IMR-90 (cell line): ENCODE results near the gene NUDCD2. TPM values are rescaled to one million over a fixed set of nuclear protein-coding genes. Genes with fewer than 3 reads are reported as not detected.

Experiments used
- ATAC-seq: fragments of 200-7000 bp; cut with Tn5 transposase; 2 replicates; pipeline ENCODE4 v1.9.1; 2020; ENCODE audit warnings: low read depth, mild to moderate bottlenecking, moderate library complexity
- BruUV-seq: library from RNA; stranded (reverse); fragments of 400-500 nt; replicated peaks from 2 replicates; lab custom pipeline; 2021; lab: Mats Ljungman, UMichigan
- CTCF ChIA-PET: fragments of 300-600 bp; formaldehyde crosslinking; extraction: SDS; loops from one replicate; lab custom pipeline; 2021; ENCODE audit warnings: antibody characterized with exemption; lab: Yijun Ruan, JAX
- POLR2A ChIA-PET: fragments of 300-600 bp; sonication (Branson Sonifier 250); formaldehyde crosslinking; loops from one replicate; lab custom pipeline; 2022; ENCODE audit warnings: antibody characterized with exemption; ENCODE audit not compliant: unreplicated experiment; lab: Charles Lee
- DNase-seq: peaks from one replicate; pipeline ENCODE4 v3.0.0; 2013
- H2AFZ ChIP-seq: replicated peaks from 2 replicates; pipeline ENCODE3; 2013; ENCODE audit warnings: low read length, mild to moderate bottlenecking; ENCODE audit not compliant: poor library complexity
- H2AK5ac ChIP-seq: 2 replicates; pipeline ENCODE4 v1.6.1; 2013; ENCODE audit warnings: low read depth, low read length, inconsistent platforms
- H2AK9ac ChIP-seq: replicated peaks from 2 replicates; pipeline ENCODE3; 2013; ENCODE audit warnings: mild to moderate bottlenecking, low read depth, low read length, moderate library complexity; ENCODE audit not compliant: poor library complexity
- H2BK120ac ChIP-seq: 2 replicates; pipeline ENCODE4 v1.6.1; 2013; ENCODE audit warnings: low read depth, low read length, inconsistent platforms
- H2BK15ac ChIP-seq: 3 replicates; pipeline ENCODE4 v1.6.1; 2013; ENCODE audit warnings: low read depth, low read length, inconsistent platforms
- H2BK20ac ChIP-seq: 2 replicates; pipeline ENCODE4 v1.6.1; 2013; ENCODE audit warnings: low read depth, mild to moderate bottlenecking, inconsistent platforms, low read length, moderate library complexity
- H2BK5ac ChIP-seq: 2 replicates; pipeline ENCODE4 v1.6.1; 2013; ENCODE audit warnings: mild to moderate bottlenecking, low read depth, low read length, inconsistent platforms; ENCODE audit not compliant: poor library complexity, severe bottlenecking
- H3K14ac ChIP-seq: replicated peaks from 2 replicates; pipeline ENCODE4 v1.6.1; 2013; ENCODE audit warnings: low read depth, low read length, inconsistent platforms
- H3K18ac ChIP-seq: 2 replicates; pipeline ENCODE4 v1.6.1; 2013; ENCODE audit warnings: low read depth, low read length, control low read depth
- H3K23ac ChIP-seq: 2 replicates; pipeline ENCODE4 v1.6.1; 2013; ENCODE audit warnings: low read depth, low read length, inconsistent platforms
- H3K27ac ChIP-seq: 2 replicates; pipeline ENCODE4 v1.5.1; 2013; ENCODE audit warnings: mild to moderate bottlenecking, control low read depth, low read length; ENCODE audit not compliant: insufficient read depth
- H3K27me3 ChIP-seq: 2 replicates; pipeline ENCODE4 v1.6.1; 2013; ENCODE audit warnings: low read length; ENCODE audit not compliant: control insufficient read depth, insufficient read depth
- H3K36me3 ChIP-seq: 2 replicates; pipeline ENCODE4 v1.6.1; 2013; ENCODE audit warnings: low read length, mixed read lengths; ENCODE audit not compliant: control insufficient read depth, insufficient read depth
- H3K4ac ChIP-seq: 2 replicates; pipeline ENCODE4 v1.6.1; 2013; ENCODE audit warnings: low read depth, low read length, inconsistent platforms
- H3K4me1 ChIP-seq: 2 replicates; pipeline ENCODE4 v1.6.1; 2013; ENCODE audit warnings: low read length, mixed read lengths; ENCODE audit not compliant: control insufficient read depth, insufficient read depth
- H3K4me2 ChIP-seq: 2 replicates; pipeline ENCODE4 v1.6.1; 2013; ENCODE audit warnings: low read depth, mild to moderate bottlenecking, control low read depth, low read length, moderate library complexity
- H3K4me3 ChIP-seq: 2 replicates; pipeline ENCODE4 v1.5.1; 2013; ENCODE audit warnings: low read depth, mild to moderate bottlenecking, control low read depth, low read length, moderate library complexity; ENCODE audit not compliant: insufficient read depth
- H3K56ac ChIP-seq: 2 replicates; pipeline ENCODE4 v1.6.1; 2013; ENCODE audit warnings: low read length, inconsistent platforms; ENCODE audit not compliant: insufficient read depth; ENCODE audit errors: extremely low read depth
- H3K79me1 ChIP-seq, 2 experiments: 2 replicates each; pipeline ENCODE4 v1.6.1; 2013; ENCODE audit warnings: low read length in 2 of 2, inconsistent platforms in 1 of 2, low read depth in 1 of 2
- H3K9ac ChIP-seq: 2 replicates; pipeline ENCODE4 v1.6.1; 2013; ENCODE audit warnings: low read depth, low read length, control low read depth
- H3K9me1 ChIP-seq: 2 replicates; pipeline ENCODE4 v1.6.1; 2013; ENCODE audit warnings: low read length, inconsistent platforms; ENCODE audit not compliant: insufficient read depth
- H3K9me3 ChIP-seq: 2 replicates; pipeline ENCODE4 v1.6.1; 2013; ENCODE audit warnings: low read length; ENCODE audit not compliant: control insufficient read depth, insufficient read depth
- H4K20me1 ChIP-seq: 2 replicates; pipeline ENCODE4 v1.6.1; 2013; ENCODE audit warnings: low read length, inconsistent platforms; ENCODE audit not compliant: insufficient read depth
- H4K5ac ChIP-seq: 2 replicates; pipeline ENCODE4 v1.6.1; 2013; ENCODE audit warnings: mild to moderate bottlenecking, low read depth, low read length, control low read depth
- H4K8ac ChIP-seq, 2 experiments: 2 replicates each; pipeline ENCODE4 v1.6.1; 2013; ENCODE audit warnings: low read depth in 2 of 2, low read length in 2 of 2, control low read depth in 1 of 2, inconsistent platforms in 1 of 2
- H4K91ac ChIP-seq: 2 replicates; pipeline ENCODE4 v1.6.1; 2013; ENCODE audit warnings: low read depth, low read length, inconsistent platforms; ENCODE audit not compliant: insufficient read depth
- BHLHE40 ChIP-seq: fragments of 150-350 bp; IDR thresholded peaks from 2 replicates; pipeline ENCODE4 v1.6.1; 2016; ENCODE audit warnings: mild to moderate bottlenecking, low read depth, low read length
- CHD1 ChIP-seq: IDR thresholded peaks from 2 replicates; pipeline ENCODE4 v1.6.1; 2012; ENCODE audit warnings: low read depth, low read length, improper control_type of control experiment
- MAFK ChIP-seq: IDR thresholded peaks from 2 replicates; pipeline ENCODE4 v1.6.1; 2012; ENCODE audit warnings: low read depth, low read length, improper control_type of control experiment
- RCOR1 ChIP-seq: IDR thresholded peaks from 2 replicates; pipeline ENCODE4 v1.6.1; 2012; ENCODE audit warnings: mild to moderate bottlenecking, low read length, improper control_type of control experiment; ENCODE audit not compliant: insufficient replicate concordance
- RFX5 ChIP-seq: IDR thresholded peaks from 2 replicates; pipeline ENCODE4 v1.8.0; 2012; ENCODE audit warnings: low read depth, mild to moderate bottlenecking, low read length, moderate library complexity
- WGBS, 2 experiments: methylation state at CpG; one replicate each; pipeline versions ENCODE4 v1.1.5 to v1.1.7; 2013; ENCODE audit warnings: missing lambda C conversion rate in 2 of 2; ENCODE audit not compliant: insufficient read length in 1 of 2; ENCODE audit errors: extremely low coverage in 2 of 2; 5-methylcytosine and 5-hydroxymethylcytosine counted together
- dilution Hi-C: fragments of 300-500 bp; cut with HindIII; formaldehyde crosslinking; loops from one replicate; pipeline ENCODE4 v1.14.3; 2018; ENCODE audit warnings: low sequenced_read_pairs; ENCODE audit not compliant: unreplicated experiment
- in situ Hi-C: fragments of 300-500 bp; cut with MboI; formaldehyde crosslinking; loops from 3 replicates; pipeline ENCODE4 v1.14.3; 2019; ENCODE audit warnings: low sequenced_read_pairs, inconsistent platforms, mixed read lengths
- intact Hi-C: fragments of 100-400 bp; cut with micrococcal nuclease; formaldehyde crosslinking; loops from 2 replicates; pipeline ENCODE4 v1.10.0; 2022
- polyA plus RNA-seq, 3 experiments: library from polyadenylated mRNA; depleted of rRNA; stranded (reverse); fragments of >200 nt; gene quantifications; 2 replicates each; pipeline ENCODE4 v1.2.3, GENCODE V29; 2012; ENCODE audit warnings: low replicate concordance in 1 of 3
- total RNA-seq: library from RNA; depleted of rRNA; stranded (reverse); fragments of >200 nt; gene quantifications from 2 replicates; pipeline ENCODE4 v1.2.3, GENCODE V29; 2012
- TF ChIP-seq, protein P1 (sequence below): conservative IDR thresholded peaks from 2 replicates; pipeline ENCODE4 v1.5.1; 2012; ENCODE audit warnings: mild to moderate bottlenecking, low read depth, low read length, improper control_type of control experiment

The NUDCD2 gene
- total and polyA plus RNA-seq, 2 of the 4 experiments (the other 2 are of a cell fraction) = 3.0 to 3.5 TPM

DNA sequence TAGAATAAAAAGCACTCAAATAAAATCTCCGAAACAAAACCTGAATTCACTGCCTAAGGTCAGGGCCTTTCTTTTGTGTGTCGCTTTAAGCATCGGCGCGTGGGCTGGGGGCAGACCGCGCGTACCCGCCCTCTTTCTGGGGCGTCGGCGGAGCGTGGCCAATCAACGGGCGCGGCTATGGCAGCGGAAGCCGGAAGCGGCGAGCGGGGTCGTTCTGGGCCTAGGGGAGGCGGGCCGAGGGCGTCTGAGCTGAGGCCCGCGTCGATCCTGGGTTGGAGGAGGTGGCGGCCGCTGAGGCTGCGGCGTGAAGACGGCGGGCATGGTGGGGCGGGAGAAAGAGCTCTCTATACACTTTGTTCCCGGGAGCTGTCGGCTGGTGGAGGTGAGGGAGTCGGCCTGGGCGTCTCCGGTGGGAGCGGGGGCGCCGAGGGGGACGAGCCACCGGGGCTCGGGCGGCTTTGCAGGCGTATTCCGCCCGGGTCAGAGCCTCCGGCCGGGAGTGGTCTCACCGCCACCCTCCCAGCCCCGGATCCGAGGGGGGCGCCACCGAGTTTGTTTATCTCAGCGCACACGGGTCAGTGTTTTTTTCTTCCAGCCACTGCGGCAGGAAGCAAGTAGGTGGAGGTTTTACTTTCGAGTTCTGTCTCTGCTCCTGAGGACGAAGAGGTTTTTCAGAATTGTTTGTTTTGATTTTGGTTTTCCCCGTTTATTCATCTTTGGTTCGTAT is 45.6 kb upstream of the NUDCD2 start, which contains the start of gene MAT2B (continued):
- TF ChIP-seq RFX5 = no peak

DNA sequence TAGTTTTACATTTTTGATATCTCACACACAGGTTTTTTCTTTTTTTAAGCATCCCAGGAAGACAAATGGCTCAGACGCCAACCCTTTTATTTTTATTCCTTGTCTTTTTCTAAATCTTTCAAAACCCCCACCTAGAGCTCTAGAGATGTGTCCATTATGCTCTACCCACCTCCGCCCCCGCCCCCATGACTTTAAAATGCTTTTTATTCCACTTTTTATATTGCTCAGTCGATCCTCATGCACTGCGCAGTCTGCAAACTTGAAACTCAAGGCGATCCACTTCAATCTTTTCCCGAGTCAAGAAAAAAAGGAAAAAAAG is 45.1 kb upstream of the NUDCD2 start:
- no peak for DNase-seq
- peak overlapping the region; percentile 88 for H2BK5ac ChIP-seq
- peak overlapping the region; percentile 1 for H2AK9ac ChIP-seq
- in situ Hi-C loops (no loop called here), dilution Hi-C loops (no loop called here), intact Hi-C loops (no loop called here)
- H3K9ac ChIP-seq = peak overlapping the region; percentile 75
- H4K91ac ChIP-seq = peak overlapping the region; percentile 67
- no peak overlapping the region for H2AK5ac ChIP-seq
- H3K79me1 ChIP-seq = peaks cover 0 to 16% of the 10 kb centered on the region in 2 experiments; a peak in 2 of 4 replicates
- peak overlapping the region; percentile 90; the same call in 1 of the 2 replicates for H3K14ac ChIP-seq
- H2AFZ ChIP-seq = peak overlapping the region; percentile 94
- H3K4me1 ChIP-seq = peaks cover 2% of the 10 kb centered on the region
- H3K9me3 ChIP-seq = no peaks in the 10 kb centered on the region
- peak overlapping the region; percentile 81 for H3K4me2 ChIP-seq
- WGBS, 2 experiments = no CpG with 5 or more reads among the region's 7 CpGs
- no peak overlapping the region for H2BK20ac ChIP-seq
- H3K23ac ChIP-seq = peak overlapping the region; percentile 80; the same call in 1 of the 2 replicates
- H3K36me3 ChIP-seq = no peaks in the 10 kb centered on the region
- peak overlapping the region; percentile 89; the same call in 1 of the 2 replicates for H3K56ac ChIP-seq
- H3K18ac ChIP-seq = peak overlapping the region; percentile 63; the same call in 1 of the 2 replicates
- ATAC-seq = peak; percentile 10
- peak overlapping the region; percentile 89 for H3K4ac ChIP-seq
- ChIA-PET POLR2A (no interaction called here), CTCF (interaction anchor here (0.6 to 0.7 kb wide), 2 partner anchors 16 to 27 kb away, joined by 3 read pairs; no protein-coding TSS in a partner anchor)
- TF ChIP-seq MAFK (no peak), BHLHE40 (no peak), RCOR1 (no peak), CHD1 (no peak)
- TF ChIP-seq, protein P1, sequence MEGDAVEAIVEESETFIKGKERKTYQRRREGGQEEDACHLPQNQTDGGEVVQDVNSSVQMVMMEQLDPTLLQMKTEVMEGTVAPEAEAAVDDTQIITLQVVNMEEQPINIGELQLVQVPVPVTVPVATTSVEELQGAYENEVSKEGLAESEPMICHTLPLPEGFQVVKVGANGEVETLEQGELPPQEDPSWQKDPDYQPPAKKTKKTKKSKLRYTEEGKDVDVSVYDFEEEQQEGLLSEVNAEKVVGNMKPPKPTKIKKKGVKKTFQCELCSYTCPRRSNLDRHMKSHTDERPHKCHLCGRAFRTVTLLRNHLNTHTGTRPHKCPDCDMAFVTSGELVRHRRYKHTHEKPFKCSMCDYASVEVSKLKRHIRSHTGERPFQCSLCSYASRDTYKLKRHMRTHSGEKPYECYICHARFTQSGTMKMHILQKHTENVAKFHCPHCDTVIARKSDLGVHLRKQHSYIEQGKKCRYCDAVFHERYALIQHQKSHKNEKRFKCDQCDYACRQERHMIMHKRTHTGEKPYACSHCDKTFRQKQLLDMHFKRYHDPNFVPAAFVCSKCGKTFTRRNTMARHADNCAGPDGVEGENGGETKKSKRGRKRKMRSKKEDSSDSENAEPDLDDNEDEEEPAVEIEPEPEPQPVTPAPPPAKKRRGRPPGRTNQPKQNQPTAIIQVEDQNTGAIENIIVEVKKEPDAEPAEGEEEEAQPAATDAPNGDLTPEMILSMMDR = no peak
- H3K4me3 ChIP-seq = peak overlapping the region; percentile 74
- H2BK120ac ChIP-seq = peak overlapping the region; percentile 68
- H2BK15ac ChIP-seq = peak overlapping the region; percentile 84; the same call in 1 of the 3 replicates
- no peaks in the 10 kb centered on the region for H3K27me3 ChIP-seq
- no peaks in the 10 kb centered on the region for H3K9me1 ChIP-seq
- BruUV-seq = no TSS peak
- peak overlapping the region; percentile 76 to 78; a peak in 3 of 4 replicates for H4K8ac ChIP-seq
- H4K20me1 ChIP-seq = peaks cover 13% of the 10 kb centered on the region; the same call in 1 of the 2 replicates
- peak overlapping the region; percentile 84 for H3K27ac ChIP-seq
- peak overlapping the region; percentile 44; the same call in 1 of the 2 replicates for H4K5ac ChIP-seq
